GM19468 (cell line): ENCODE measurements around the gene BTBD3.

ENCODE experiments used
- ATAC-seq: cut with Tn5 transposase; IDR thresholded peaks from one replicate; pipeline ENCODE4 v1.9.1; 2021; ENCODE audit warnings: mild to moderate bottlenecking, moderate library complexity, moderate number of reproducible peaks; ENCODE audit not compliant: unreplicated experiment; ENCODE audit errors: extremely low read depth

Gene BTBD3

GRCh38 chr20:11958855-11959254, 41.2 kb downstream of the BTBD3 start:
- no peak for ATAC-seq

GRCh38 chr20:11965602-11966001, 47.9 kb downstream of the BTBD3 start:
- no peak for ATAC-seq

- ATAC-seq, result no peak
Observed at GRCh38 chr20:11966186-11966585, 48.5 kb downstream of the BTBD3 start.

GRCh38 chr20:11970243-11970836, 52.6 kb downstream of the BTBD3 start:
- ATAC-seq, result no peak

GRCh38 chr20:11972478-11972877, 54.8 kb downstream of the BTBD3 start:
- no peak for ATAC-seq
